Stimulated activated CD8-positive, alpha-beta memory T cell treated with anti-CD3 and anti-CD28 coated beads, Interleukin-7, amount 100 ng/mL, for 4 hours (primary cell): ENCODE results near the gene NUP210.
A peak's percentile ranks its signal among the peaks of the same experiment; 100 is the strongest.
"Not testable (repeated sequence)": the region's sequence is repeated elsewhere in the genome, so short reads cannot be mapped to it uniquely, and the experiment has no call there.

Source experiments
- DNase-seq, 2 donors: peaks; one replicate each; pipeline ENCODE4 v3.0.0-alpha.2; 2020; ENCODE audit warnings: low read depth in 2 of 2

NUP210 gene

DNA sequence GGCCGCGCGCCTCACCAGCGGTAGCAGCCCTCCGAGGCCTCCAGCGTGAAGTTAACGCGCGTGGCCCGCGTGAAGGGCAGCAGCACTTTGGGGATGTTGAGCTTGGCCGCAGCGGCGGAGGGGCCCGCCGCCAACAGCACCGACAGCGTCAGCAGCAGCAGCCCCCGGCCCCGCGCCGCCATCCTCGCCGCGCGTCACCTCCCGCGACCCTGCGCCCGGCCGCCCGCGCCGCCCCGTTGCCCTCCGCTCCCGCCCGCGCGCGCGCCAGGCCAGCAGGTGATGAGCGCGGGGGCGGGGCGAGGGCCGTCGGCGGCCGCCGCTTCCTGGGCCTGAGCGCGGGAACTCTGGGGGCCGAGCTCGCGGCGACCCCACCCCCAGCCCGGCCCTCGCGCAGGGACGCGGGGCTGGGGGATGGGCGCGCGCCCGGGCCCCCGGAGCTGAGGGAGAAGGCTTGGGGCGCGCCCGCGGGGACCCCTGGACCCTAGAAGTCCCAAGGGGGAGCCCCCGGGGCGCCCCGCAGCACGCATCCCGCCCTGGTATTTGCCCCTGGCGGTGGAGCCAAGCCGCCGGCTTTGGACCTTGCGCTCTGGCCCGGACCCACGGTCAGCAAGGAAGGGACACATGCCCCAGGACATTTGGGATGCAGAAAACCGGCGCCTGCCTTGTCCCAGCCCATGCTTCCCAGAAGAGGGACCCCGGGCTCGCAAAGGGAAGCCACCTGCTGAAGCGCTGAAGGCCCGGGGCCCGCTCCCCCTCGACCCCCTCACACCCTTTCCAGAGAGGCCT, at the start of gene NUP210:
Gene NUP210 (minus strand): TSS at position 278 of the 786 bp plus-strand sequence. CDS start 96 bp downstream, at position 182.
- DNase-seq, result peak in 1 of 2 donors; percentile 57

DNA sequence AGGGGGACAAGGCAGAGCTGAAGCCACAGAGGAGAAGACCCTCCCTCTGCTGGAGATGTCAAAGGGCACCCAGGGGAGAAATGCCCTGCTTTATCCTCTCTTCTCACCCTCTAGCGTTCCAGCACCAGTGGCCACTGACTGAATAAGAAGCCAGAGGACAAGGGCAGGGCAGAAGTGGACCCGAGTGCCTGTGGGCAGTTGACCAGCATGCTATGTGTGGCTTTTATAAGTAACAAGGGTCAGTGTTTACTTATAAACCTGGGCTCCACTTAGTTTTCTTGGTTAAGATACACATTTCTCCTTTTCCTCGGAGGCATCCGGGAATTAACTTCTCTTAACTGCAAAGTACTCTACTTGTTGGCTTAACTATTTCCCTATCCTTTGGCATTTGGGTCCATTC, 46.7 kb upstream of the NUP210 start:
- no peak for DNase-seq

- DNase-seq, result no peak
Measured at GRCh38 chr3:13465236-13465873, 45.2 kb upstream of the NUP210 start.

GRCh38 chr3:13463618-13464400, 43.7 kb upstream of the NUP210 start:
- DNase-seq, result no peak

- DNase-seq, result no peak
Measured at GRCh38 chr3:13462822-13463221, 42.7 kb upstream of the NUP210 start.

DNA sequence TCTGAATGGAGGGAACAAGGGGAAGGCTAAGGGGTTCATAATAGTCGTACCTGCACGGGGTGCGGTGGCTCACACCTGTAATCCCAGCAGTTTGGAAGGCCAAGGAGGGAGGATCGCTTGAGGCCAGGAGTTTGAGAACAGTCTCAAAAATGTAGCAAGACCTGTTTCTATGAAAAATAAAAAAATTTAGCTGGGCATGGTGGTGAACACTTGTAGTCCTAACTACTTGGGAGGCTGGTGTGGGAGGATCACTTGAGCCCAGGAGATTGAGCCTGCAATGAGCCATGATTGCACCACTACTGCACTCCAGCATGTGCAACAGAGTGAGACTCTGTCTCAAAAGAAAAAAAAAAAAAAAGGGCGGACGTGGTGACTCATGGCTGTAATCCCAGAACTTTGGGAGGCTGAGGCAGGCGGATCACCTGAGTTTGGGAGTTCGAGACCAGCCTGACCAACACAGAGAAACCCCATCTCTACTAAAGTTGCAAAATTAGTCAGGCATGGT, 42.1 kb upstream of the NUP210 start:
- DNase-seq, result no peak

DNA sequence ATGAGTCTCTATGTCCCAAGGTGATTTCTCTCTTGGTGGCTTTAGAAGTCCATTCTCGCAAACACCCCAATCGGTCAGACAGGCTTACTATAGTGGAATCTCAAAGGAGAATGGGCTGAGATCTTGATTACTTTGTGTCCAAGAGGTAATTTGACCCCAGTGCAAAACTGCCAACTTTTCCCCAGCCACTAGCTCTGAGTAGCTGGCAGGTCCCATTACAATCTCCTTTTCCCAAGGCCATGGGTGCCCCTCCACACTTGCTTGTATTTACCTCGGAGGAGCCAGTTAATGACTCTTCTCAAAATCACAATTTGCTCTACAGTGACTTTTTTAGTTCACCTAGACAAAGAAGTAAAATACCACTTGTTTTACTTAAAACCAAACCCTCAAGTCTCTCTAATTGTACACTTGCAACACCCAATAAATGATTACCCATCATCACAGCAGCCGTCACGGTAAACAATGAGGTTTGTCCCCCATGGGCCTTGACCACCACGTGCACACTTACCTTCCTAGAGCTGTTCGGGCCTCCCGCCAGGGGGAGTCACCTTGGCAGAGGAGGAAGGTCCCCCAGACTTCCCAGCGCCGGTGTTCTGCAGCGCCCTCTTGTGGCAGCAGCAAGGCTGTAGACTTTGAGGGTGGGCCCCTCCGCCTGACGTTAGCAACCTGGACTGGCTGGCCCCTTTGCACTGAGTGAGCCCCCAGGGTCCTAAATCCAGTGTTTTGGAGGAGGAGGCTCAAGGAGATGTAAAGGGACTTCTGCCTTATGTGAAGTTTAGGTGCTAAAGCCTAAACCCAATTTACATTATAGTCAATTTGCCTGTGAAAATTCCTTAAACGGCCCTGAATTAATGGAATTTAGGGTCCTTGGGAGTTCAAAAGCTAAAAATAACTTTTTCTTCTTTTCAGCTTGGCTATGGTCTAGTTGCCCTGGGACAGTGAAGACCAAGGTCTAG, 41.3 kb upstream of the NUP210 start:
- peak; percentile 38 to 40 for DNase-seq

- no peak for DNase-seq
Measured at GRCh38 chr3:13460341-13460736, 40.2 kb upstream of the NUP210 start.

GRCh38 chr3:13459605-13460340, 39.7 kb upstream of the NUP210 start:
- DNase-seq, result no peak

DNA sequence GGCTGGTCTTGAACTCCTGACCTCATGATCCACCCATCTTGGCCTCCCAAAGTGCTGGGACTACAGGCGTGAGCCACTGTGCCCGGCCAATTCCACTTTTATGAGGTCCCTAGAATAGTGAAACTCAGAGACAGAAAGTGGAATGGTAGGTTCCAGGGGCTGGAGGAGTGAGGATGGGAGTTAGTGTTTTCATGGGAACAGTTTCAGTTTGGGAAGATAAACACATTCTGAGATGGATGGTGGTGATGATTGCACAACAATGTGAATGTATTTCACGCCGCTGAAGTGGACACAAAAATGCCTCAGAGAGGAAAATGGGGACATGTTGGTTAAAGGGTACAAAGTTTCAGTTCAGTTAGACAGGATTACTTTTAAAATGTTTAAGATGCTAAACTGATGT, 37.5 kb upstream of the NUP210 start:
- no peak for DNase-seq

- DNase-seq, result no peak
Measured at GRCh38 chr3:13455644-13456043, 35.5 kb upstream of the NUP210 start.

GRCh38 chr3:13452490-13453335, 32.6 kb upstream of the NUP210 start:
- DNase-seq, result no peak

- DNase-seq, result peak; percentile 15 to 19
Measured at GRCh38 chr3:13451301-13451673, 31.2 kb upstream of the NUP210 start.

- DNase-seq, result not testable (repeated sequence)
Measured at GRCh38 chr3:13442882-13443281, 22.8 kb upstream of the NUP210 start.

- DNase-seq, result no peak
Measured at GRCh38 chr3:13440204-13440817, 20.2 kb upstream of the NUP210 start.

GRCh38 chr3:13436213-13436612, 16.1 kb upstream of the NUP210 start:
- DNase-seq, result not testable (repeated sequence)

DNA sequence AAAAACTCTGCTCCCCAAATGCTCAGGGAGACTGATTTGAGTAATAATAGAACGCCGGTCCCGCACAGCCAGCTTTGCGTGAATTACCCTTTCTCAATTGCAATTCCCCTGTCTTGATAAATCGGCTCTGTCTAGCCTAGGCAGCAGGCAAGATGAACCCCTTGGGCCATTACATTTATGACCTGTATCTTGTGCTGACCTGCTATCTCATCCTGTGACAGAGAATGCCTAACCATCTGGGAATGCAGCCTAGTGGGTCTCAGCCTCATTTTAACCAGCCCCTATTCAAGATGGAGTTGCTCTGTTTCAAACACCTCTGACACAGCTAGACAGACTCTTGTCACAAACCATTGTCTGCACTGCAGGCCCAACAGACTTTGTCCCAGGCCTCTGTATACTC, 13.8 kb upstream of the NUP210 start:
- DNase-seq, result no peak

DNA sequence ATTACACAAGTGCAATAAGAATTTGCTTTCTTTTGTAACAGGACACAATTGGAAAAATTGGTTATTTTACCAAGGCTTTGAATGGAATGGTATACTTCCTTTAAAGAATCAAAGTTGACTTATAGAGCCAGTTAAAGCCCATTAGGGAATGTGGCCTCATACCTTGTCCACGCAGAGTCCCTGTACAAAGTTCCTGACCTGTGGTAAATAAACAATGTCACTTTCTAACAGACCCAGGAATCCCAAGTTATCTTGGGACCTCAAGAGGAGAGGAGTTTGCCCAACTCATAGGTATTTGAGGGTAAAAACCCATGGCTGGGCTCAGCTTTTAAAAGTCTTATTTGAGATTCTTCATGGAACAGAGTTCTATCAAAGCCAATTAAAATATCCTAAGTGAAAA, 12.0 kb upstream of the NUP210 start:
- DNase-seq, result no peak

GRCh38 chr3:13430411-13430875, 10.3 kb upstream of the NUP210 start:
- not testable (repeated sequence) for DNase-seq
